Large intestine (tissue), 3 donors: ENCODE data around the gene NHLH2. TPM values are rescaled to one million over a fixed set of nuclear protein-coding genes. Genes with fewer than 3 reads are reported as not detected.
A peak's percentile ranks its signal among the peaks of the same experiment; 100 is the strongest.

Source experiments
- DNase-seq, 2 donors: peaks; one replicate each; pipeline versions ENCODE4 v3.0.0 to v3.0.0-alpha.2; 2013
- H3K27ac ChIP-seq: one replicate; pipeline ENCODE4 v1.5.1; 2013; ENCODE audit warnings: low read length
- H3K27me3 ChIP-seq: 2 replicates; pipeline ENCODE4 v1.6.1; 2013; ENCODE audit warnings: low read length; ENCODE audit not compliant: control insufficient read depth, insufficient read depth
- H3K36me3 ChIP-seq: 2 replicates; pipeline ENCODE4 v1.6.1; 2013; ENCODE audit warnings: low read length; ENCODE audit not compliant: control insufficient read depth, insufficient read depth
- H3K4me1 ChIP-seq: one replicate; pipeline ENCODE4 v1.6.1; 2013; ENCODE audit warnings: low read length; ENCODE audit not compliant: control insufficient read depth, insufficient read depth
- H3K4me3 ChIP-seq: one replicate; pipeline ENCODE4 v1.5.1; 2013; ENCODE audit warnings: low read length
- H3K9me3 ChIP-seq: one replicate; pipeline ENCODE4 v1.6.1; 2013; ENCODE audit warnings: mild to moderate bottlenecking, low read depth, low read length, moderate library complexity; ENCODE audit not compliant: control insufficient read depth
- WGBS: methylation state at CpG from one replicate; pipeline ENCODE4 v1.1.5; 2013; ENCODE audit warnings: low lambda C conversion rate; ENCODE audit not compliant: insufficient coverage; 5-methylcytosine and 5-hydroxymethylcytosine counted together
- polyA plus RNA-seq: library from polyadenylated mRNA; unstranded; fragments of 120-200 nt; gene quantifications from one replicate; pipeline ENCODE4 v1.2.1, GENCODE V29; 2013

The NHLH2 gene
- polyA plus RNA-seq, 1 donor = not detected

DNA sequence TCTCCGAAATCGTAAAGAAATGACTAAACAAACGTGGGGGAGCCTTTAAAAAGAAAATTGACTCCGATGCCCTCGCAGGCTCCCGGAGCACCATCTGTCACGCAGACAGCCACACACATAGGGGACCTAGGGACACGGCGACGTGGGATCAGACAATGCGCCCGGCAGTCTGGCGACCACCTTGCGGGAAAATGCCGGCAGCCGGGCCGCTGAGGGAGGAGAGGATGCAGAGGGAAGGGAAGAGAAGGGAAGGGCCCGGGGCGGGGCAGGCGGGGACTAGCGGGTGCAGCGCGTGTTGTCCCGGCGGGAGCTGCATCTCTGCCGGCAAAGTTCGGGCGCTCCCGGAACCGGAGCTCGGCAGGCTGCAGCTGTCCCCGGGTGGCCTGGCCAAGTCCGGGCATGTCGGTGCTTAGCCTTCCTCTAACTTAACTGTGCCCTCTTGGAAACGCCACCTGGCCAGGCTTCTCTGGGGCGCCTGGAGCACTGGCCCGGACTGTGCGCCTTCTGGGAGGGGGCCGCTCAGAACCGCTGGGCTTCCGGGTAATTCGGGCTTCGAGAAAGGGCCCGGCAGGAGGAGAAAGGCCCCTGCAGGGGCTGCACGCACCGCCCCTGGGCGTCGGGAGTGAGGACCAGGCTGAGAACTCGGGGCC is 1.8 kb downstream of the NHLH2 start:
- WGBS = no CpG with 5 or more reads among the region's 49 CpGs

GRCh38 chr1:115838431-115839028 is 2.4 kb downstream of the NHLH2 start:
- peak in 1 of 2 donors; percentile 24 for DNase-seq
- peaks cover 5% of the 10 kb centered on the region for H3K4me1 ChIP-seq
- H3K4me3 ChIP-seq = no peak overlapping the region
- no CpG with 5 or more reads among the region's 67 CpGs for WGBS
- peaks cover 77% of the 10 kb centered on the region for H3K27me3 ChIP-seq
- H3K9me3 ChIP-seq = peaks cover 10% of the 10 kb centered on the region
- no peak overlapping the region for H3K27ac ChIP-seq
- no peaks in the 10 kb centered on the region for H3K36me3 ChIP-seq

More for the DNA sequence above, 1.8 kb downstream of the NHLH2 start:
- DNase-seq = peak in 1 of 2 donors; percentile 22
- H3K27ac ChIP-seq = no peak overlapping the region
- peaks cover 73% of the 10 kb centered on the region for H3K27me3 ChIP-seq
- H3K9me3 ChIP-seq = peaks cover 10% of the 10 kb centered on the region
- H3K4me3 ChIP-seq = no peak overlapping the region
- H3K36me3 ChIP-seq = no peaks in the 10 kb centered on the region
- peaks cover 5% of the 10 kb centered on the region for H3K4me1 ChIP-seq

GRCh38 chr1:115837740-115838421 is 3.0 kb downstream of the NHLH2 start:
- WGBS = no CpG with 5 or more reads among the region's 80 CpGs
- peak in 1 of 2 donors; percentile 32 for DNase-seq
- Histone ChIP-seq H3K27me3 (peaks cover 79% of the 10 kb centered on the region), H3K4me3 (no peak overlapping the region), H3K4me1 (peaks cover 5% of the 10 kb centered on the region), H3K9me3 (peaks cover 10% of the 10 kb centered on the region), H3K27ac (no peak overlapping the region), H3K36me3 (no peaks in the 10 kb centered on the region)

DNA sequence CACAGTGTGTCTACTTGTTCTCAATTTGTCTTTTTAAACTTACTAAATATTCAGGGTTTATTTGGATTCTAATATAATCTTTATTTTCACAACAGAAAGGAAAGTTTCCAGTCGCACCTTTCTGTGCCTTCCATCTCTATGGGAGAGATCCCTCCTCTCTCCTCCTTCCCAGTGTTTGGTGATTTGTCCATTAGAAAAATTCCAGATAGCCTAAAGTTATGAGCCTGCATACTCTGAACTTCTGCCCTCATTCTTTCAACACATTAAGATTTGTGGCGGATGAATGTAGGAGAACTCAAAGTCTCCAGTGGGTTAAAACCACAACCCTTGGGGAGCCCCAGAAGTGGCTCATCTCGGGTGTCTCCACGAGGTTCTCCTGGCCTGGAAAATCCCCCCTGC is 3.6 kb downstream of the NHLH2 start:
- Histone ChIP-seq H3K27ac (no peak overlapping the region), H3K4me3 (no peak overlapping the region), H3K4me1 (peaks cover 5% of the 10 kb centered on the region), H3K36me3 (no peaks in the 10 kb centered on the region), H3K9me3 (peaks cover 10% of the 10 kb centered on the region), H3K27me3 (peaks cover 76% of the 10 kb centered on the region)
- 0% methylated on average over 1 of the region's 4 CpGs for WGBS
- DNase-seq = no peak

- Histone ChIP-seq H3K4me3 (no peak overlapping the region), H3K27me3 (peaks cover 60% of the 10 kb centered on the region), H3K36me3 (no peaks in the 10 kb centered on the region), H3K4me1 (peaks cover 3% of the 10 kb centered on the region), H3K27ac (no peak overlapping the region), H3K9me3 (peaks cover 2% of the 10 kb centered on the region)
- no CpG with 5 or more reads among the region's 5 CpGs for WGBS
- DNase-seq = no peak
Measured at GRCh38 chr1:115833856-115834255, 7.1 kb downstream of the NHLH2 start.

- H3K27ac ChIP-seq = no peak overlapping the region
- peaks cover 58% of the 10 kb centered on the region for H3K27me3 ChIP-seq
- no peak for DNase-seq
- H3K4me3 ChIP-seq = no peak overlapping the region
- H3K4me1 ChIP-seq = no peaks in the 10 kb centered on the region
- WGBS = 86% methylated on average over 4 of the region's 8 CpGs
- H3K9me3 ChIP-seq = no peaks in the 10 kb centered on the region
- no peaks in the 10 kb centered on the region for H3K36me3 ChIP-seq
Measured at GRCh38 chr1:115832651-115833050, 8.3 kb downstream of the NHLH2 start.

GRCh38 chr1:115830963-115831362 is 10.0 kb downstream of the NHLH2 start:
- DNase-seq = no peak
- no peaks in the 10 kb centered on the region for H3K36me3 ChIP-seq
- no CpG with 5 or more reads among the region's 3 CpGs for WGBS
- no peak overlapping the region for H3K4me3 ChIP-seq
- H3K27ac ChIP-seq = no peak overlapping the region
- no peaks in the 10 kb centered on the region for H3K9me3 ChIP-seq
- no peaks in the 10 kb centered on the region for H3K4me1 ChIP-seq
- H3K27me3 ChIP-seq = peaks cover 65% of the 10 kb centered on the region

DNA sequence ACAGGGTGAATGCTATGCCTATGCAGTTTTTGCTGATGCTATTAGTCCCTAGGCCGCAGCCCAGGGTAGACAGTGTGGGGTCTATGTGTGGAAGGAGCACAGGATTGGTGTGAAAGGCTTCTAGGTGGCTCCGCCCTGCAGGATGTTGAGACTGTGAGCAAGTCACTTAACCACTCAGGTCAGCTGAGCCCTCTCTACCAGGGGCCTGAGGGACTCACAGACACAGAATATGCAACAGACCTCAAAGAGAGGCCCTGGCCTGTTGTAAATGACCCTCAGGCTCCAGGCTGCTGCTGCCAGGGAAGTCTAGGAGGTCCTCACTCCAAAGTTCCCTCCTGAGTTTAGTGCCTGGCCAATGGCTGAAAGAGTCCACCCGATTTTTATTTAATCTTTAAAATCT is 11.0 kb downstream of the NHLH2 start:
- H3K9me3 ChIP-seq = no peaks in the 10 kb centered on the region
- no peak overlapping the region for H3K27ac ChIP-seq
- H3K4me3 ChIP-seq = no peak overlapping the region
- no CpG with 5 or more reads among the region's 3 CpGs for WGBS
- H3K4me1 ChIP-seq = no peaks in the 10 kb centered on the region
- DNase-seq = no peak
- peaks cover 66% of the 10 kb centered on the region for H3K27me3 ChIP-seq
- no peaks in the 10 kb centered on the region for H3K36me3 ChIP-seq

- Histone ChIP-seq H3K27me3 (peaks cover 59% of the 10 kb centered on the region), H3K4me3 (no peak overlapping the region)
Measured at GRCh38 chr1:115829023-115829674, 11.8 kb downstream of the NHLH2 start.

More at GRCh38 chr1:115829023-115829674, 11.8 kb downstream of the NHLH2 start:
- H3K27ac ChIP-seq = no peak overlapping the region
- no peaks in the 10 kb centered on the region for H3K9me3 ChIP-seq
- 100% methylated on average over 1 of the region's 20 CpGs for WGBS
- no peak for DNase-seq
- H3K4me1 ChIP-seq = no peaks in the 10 kb centered on the region
- H3K36me3 ChIP-seq = no peaks in the 10 kb centered on the region
